GM10847 (cell line): ENCODE measurements around the gene PRCC.

Source experiments
- POLR2A ChIP-seq: IDR thresholded peaks from 2 replicates; pipeline ENCODE4 v1.6.1; 2011; ENCODE audit not compliant: insufficient read length; ENCODE audit errors: extremely low read depth

Gene PRCC

GRCh38 chr1:156797212-156797871 lies 30.0 kb downstream of the PRCC start:
- TF ChIP-seq POLR2A, result no peak

- TF ChIP-seq POLR2A, result no peak
These were observed 34.2 kb downstream of the PRCC start for GRCh38 chr1:156801409-156802121.

GRCh38 chr1:156802421-156802935 lies 35.1 kb downstream of the PRCC start:
- no peak for TF ChIP-seq POLR2A

GRCh38 chr1:156803086-156803851 lies 35.9 kb downstream of the PRCC start:
- TF ChIP-seq POLR2A, result no peak

DNA sequence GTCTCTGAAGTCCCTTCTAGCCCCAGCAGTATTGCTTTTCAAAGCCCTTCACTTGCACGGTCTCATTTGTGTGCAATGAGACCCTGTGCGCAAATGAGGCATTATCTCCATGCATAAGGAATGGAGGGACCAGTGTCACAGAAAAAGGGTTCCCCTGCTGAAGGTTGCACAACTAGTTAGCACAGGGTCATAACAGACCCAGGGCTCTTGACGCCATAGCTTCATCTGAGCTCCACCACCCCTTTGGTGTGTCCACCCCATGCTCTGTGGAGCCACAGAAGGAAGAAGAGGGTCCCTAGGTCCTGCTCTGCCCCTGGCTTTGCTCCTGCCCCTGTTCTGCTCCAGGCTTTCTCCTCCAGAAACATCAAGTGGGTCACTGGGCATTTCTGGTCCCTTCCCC lies 36.7 kb downstream of the PRCC start:
- no peak for TF ChIP-seq POLR2A

- no peak for TF ChIP-seq POLR2A
These were observed 37.4 kb downstream of the PRCC start for GRCh38 chr1:156804572-156805243.

DNA sequence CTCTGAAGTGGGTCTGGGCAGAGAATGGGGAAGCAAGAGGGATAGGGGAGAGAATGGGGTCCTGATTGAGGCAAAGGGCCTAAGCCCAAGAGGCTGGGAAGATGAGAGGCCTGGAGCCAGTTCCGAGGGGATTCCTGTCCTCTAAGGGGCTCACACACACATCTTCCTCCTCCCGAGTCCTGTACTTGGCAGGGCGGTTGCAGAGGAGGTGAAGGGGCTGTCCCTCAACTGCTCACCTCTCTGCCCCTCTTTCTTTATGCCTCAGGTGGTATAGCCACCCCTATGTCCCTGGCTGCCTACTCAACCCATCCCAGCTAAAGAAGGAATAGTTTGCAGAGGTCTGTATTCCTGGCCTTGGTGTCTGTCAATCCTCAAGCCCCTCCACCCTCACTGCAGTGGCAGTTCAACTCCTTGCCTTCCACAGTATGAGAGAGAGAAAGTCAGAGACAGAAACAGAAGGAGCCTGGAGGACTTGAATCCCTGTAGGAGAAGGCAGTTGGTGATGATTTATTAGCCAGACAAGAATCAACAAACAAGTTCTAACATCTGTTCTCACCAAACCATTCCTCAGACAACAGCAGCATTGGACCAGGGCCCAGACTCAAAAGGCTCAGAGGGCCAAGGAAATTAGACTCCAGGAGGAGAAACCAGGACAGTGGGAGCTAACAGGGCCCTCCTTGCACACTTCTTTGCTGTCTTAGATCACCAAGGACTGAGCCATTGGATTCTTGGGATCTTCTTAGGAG lies 38.6 kb downstream of the PRCC start:
- no peak for TF ChIP-seq POLR2A

- TF ChIP-seq POLR2A, result no peak
These were observed 39.4 kb downstream of the PRCC start for GRCh38 chr1:156806512-156807440.

GRCh38 chr1:156807627-156808026 lies 40.3 kb downstream of the PRCC start:
- TF ChIP-seq POLR2A, result no peak

- TF ChIP-seq POLR2A, result no peak
These were observed 41.1 kb downstream of the PRCC start for GRCh38 chr1:156808186-156809030.

GRCh38 chr1:156809281-156809680 lies 41.9 kb downstream of the PRCC start:
- TF ChIP-seq POLR2A, result no peak

DNA sequence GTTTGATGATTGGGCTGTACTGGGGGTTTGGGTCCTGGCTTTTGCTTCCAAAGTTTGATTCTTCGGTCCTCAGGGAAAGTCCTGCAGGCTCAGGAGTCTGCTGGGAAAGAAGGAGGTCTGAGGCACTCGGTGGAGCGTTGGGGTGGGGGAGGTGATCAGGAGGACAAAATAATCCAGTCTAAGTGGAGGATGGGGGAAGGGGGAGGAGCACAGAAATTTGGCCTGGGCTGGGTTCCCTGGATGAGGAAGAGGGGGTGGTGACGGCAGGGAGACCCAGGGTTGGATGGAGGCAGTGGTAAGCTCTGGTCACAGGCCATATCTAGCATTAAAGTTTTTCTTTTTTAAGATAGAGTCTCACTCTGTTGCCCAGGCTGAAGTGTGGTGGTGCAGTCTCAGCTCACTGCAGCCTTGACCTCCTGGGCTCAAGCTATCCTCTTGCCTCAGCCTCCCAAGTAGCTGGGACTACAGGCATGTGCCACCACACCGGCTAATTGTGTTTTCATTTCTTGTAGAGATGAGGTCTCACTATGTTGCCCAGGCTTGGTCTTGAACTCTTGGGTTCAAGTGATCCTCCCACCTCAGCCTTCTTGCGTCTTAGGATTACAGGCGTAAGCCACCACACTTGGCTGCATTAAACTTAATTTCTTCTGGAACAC lies 42.5 kb downstream of the PRCC start:
- no peak for TF ChIP-seq POLR2A

DNA sequence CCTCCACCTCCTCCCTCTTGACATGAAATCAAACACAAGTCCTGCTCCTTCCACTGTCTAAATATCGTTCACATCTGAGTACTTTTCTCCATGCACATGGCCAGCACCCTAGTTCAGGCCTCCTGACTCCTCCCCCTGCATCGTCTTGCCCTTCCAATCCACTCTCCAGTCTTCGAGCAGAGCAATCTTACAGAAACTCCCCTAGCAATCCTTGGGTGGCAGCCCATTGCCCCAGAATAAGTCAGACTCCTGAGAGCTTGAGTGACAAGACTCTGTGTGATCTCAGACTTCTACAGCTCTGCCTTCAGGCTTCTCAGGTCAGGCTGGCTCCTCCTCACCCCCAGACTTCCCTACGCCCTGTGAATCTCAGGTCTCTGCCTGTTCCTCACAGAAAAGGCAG lies 43.8 kb downstream of the PRCC start:
- no peak for TF ChIP-seq POLR2A
